ENCODE results near the gene RHOC.

The RHOC gene

GRCh38 chr1:112676543-112676942, 30.4 kb downstream of the RHOC start:
- no peak for DNase-seq

DNA sequence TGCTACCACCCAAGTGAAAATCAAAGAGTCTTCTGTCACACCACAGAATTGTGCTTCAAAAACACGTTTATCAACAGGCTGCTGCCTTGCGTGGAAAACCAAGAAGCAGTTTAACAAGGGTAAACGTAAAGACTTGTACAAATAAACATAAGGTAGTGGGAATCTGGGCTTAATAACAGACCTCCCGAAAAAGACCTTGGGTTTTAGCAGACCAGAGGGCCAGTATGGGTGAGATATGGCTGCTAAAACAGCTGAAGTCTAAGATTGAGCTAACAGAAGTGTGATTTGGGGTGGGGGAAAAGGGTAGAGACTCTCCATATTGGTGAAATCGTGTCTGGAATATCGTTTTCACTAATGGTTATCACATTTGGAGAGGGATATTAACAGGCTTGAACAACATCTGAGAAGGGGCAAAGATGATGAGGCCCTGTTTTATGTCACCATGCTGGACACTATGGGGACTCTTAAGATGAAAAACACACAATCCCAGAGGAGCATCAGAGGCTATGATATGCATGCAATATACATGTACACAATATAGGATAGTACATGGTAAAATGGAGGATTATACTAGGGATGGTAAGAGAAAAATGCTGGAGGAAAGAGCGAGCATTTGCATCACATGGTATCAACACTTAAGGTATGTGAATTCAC, 31.1 kb downstream of the RHOC start:
- DNase-seq = no peak

GRCh38 chr1:112674986-112675727, 31.8 kb downstream of the RHOC start:
- DNase-seq = peak; percentile 74

- peak; percentile 87 for DNase-seq
These were observed 32.4 kb downstream of the RHOC start, which contains the start of gene MOV10 for GRCh38 chr1:112674440-112674985. TSS of gene MOV10 (plus strand) at chr1:112674659. CDS start at chr1:112674913, 254 bp downstream.

- DNase-seq = peak; percentile 82
These were observed 33.1 kb downstream of the RHOC start for GRCh38 chr1:112673592-112674439.

DNA sequence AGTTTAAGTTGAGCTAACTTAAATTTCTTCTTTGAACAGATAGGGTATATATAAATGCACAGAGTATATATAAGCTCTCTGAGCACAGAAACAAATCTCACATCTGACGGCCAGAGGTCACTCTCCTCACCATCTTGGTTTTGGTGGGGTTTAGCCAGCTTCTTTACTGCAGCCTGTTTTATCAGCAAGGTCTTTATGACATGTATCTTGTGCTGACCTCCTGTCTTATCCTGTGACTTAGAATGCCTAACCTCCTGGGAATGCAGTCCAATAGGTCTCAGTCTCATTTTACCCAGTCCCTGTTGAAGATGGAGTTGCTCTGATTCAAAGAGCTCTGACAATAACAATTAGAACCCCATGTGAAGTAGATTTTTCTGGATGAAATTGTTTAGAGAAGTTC, 34.1 kb downstream of the RHOC start:
- no peak for DNase-seq

GRCh38 chr1:112672009-112672408, 34.9 kb downstream of the RHOC start:
- DNase-seq = no peak

GRCh38 chr1:112666946-112667345, 40.0 kb downstream of the RHOC start:
- no peak for DNase-seq

DNA sequence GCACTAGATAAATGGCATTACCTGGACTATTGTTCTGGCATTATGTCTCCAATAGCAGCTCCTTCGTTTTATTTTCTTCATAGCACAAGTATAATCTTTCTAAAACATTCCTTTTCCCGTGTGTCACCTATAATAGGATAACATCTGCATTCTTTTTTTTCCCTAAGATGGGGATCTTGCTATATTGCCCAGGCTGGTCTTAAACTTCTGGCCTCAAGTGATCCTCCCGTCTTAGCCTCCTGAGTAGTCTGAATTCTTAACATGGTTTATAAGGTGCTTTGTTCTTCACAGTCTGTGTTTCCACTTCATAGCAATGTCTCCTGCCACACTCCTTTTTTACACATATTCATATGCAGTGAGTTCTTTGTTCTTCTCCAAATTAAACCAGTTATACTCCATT, 41.1 kb downstream of the RHOC start:
- no peak for DNase-seq

DNA sequence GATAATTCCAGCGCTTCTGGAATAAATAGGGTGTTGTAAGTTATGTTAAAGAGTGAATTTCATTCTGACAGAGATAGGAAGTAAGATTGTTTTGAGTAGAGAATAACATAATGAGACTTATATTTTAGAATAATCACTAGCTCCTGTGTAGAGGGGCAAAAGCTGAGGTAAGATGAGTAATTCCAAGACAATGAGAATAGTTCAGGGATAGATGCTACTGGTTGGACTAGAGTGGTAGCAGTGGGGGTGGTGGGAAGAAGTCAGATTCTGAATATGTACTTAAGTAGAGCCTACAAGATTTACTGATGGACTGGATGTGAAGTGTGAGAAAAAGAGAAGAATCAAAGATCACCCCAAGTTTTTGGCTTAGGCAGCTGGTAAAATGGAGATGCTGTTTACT, 55.7 kb downstream of the RHOC start:
- no peak for DNase-seq

Measured in retina (tissue), 1 donor.